Adrenal gland (tissue), 12 donors: ENCODE measurements around the gene RAD17. TPM values are rescaled to one million over a fixed set of nuclear protein-coding genes. Genes with fewer than 3 reads are reported as not detected.

ENCODE experiments used
- DNase-seq, 7 donors: peaks; one replicate each; pipeline ENCODE4 v3.0.0-alpha.2; 2019 to 2020
- H3K27ac ChIP-seq, 5 donors: fragments of 200-600 bp; sonication (generic) in 4 of 5; 1 replicate in 3 of 5; 2 replicates in 2 of 5; pipeline versions ENCODE4 v1.5.1 to v1.8.0; 2016 to 2020; ENCODE audit warnings: mild to moderate bottlenecking in 1 of 5
- H3K27me3 ChIP-seq: fragments of 200-600 bp; 2 replicates; pipeline ENCODE4 v1.8.0; 2021
- H3K36me3 ChIP-seq, 2 donors: fragments of 200-600 bp; replicated peaks in 1 of 2; 1 replicate in 1 of 2; 2 replicates in 1 of 2; pipeline versions ENCODE4 v1.5.1 to v1.8.0; 2018 to 2022
- H3K4me1 ChIP-seq, 2 donors: fragments of 200-600 bp; replicated peaks in 1 of 2; 1 replicate in 1 of 2; 2 replicates in 1 of 2; pipeline versions ENCODE4 v1.5.1 to v1.8.0; 2018 to 2021
- H3K4me3 ChIP-seq, 4 donors: fragments of 200-600 bp; sonication (generic) in 3 of 4; one replicate each; pipeline ENCODE4 v1.5.1; 2016 to 2018
- H3K9me3 ChIP-seq, 3 donors: fragments of 200-600 bp; sonication (generic) in 1 of 3; replicated peaks in 1 of 3; 1 replicate in 2 of 3; 2 replicates in 1 of 3; pipeline versions ENCODE4 v1.5.1 to v1.8.0; 2016 to 2021
- CTCF ChIP-seq, 6 experiments: fragments of 450-650 bp in 4 of 6; fragments of 200-600 bp in 2 of 6; sonication (generic) in 1 of 6; IDR thresholded peaks; 1 replicate in 5 of 6; 2 replicates in 1 of 6; pipeline versions ENCODE4 v1.5.1 to v1.8.0; 2016 to 2021; ENCODE audit warnings: antibody characterized with exemption in 6 of 6, mild to moderate bottlenecking in 2 of 6, moderate library complexity in 1 of 6
- POLR2A ChIP-seq, 2 donors: fragments of 450-650 bp; IDR thresholded peaks; one replicate each; pipeline ENCODE4 v1.6.1; 2017; ENCODE audit warnings: antibody characterized with exemption in 2 of 2, mild to moderate bottlenecking in 2 of 2, moderate library complexity in 1 of 2
- WGBS, 4 donors: extraction: QIAGEN DNeasy Blood & Tissue Kit in 2 of 4; methylation state at CpG; one replicate each; pipeline versions ENCODE4 v1.1.5 to v1.1.7; 2013 to 2017; 5-methylcytosine and 5-hydroxymethylcytosine counted together
- intact Hi-C, 2 donors: fragments of 100-400 bp; cut with DNase I; formaldehyde crosslinking; loops; one replicate each; pipeline versions ENCODE4 v1.14.1 to v1.15.0; 2022 to 2023
- polyA plus RNA-seq, 3 donors: library from polyadenylated mRNA; stranded (reverse); fragments of 200-250 nt in 2 of 3; fragments of 350-450 nt in 1 of 3; fragmentation: Illumina TruSeq in 1 of 3; extraction: RNeasy Lipid Tissue Mini Kit (QIAGEN cat#74804) in 1 of 3; gene quantifications; one replicate each; pipeline ENCODE4 v1.2.3, GENCODE V29; 2013 to 2014
- total RNA-seq, 9 donors: library from RNA; depleted of rRNA in 4 of 9; stranded (reverse); fragments of >200 nt in 4 of 9; fragments of 120-200 nt in 1 of 9; fragmentation: NEBNext Ultra II Directional in 1 of 9; extraction: Animal tissue kit (Norgen Biotek cat#: 25700) in 1 of 9; gene quantifications; one replicate each; pipeline versions ENCODE4 v1.1.0 to v1.2.4, GENCODE V29; 2013 to 2023
- donor health status: healthy with polysubstance abuse.
- donor health status: Bipolar disorder and iron deficiency.
- donor health status: DM: yes; HTN: yes; CAD: no.
- donor health status: DM: no; HTN: no; CAD: no.
- donor health status: DM: no; HTN: no; CAD: no.
- donor health status: DM: yes; HTN: yes; CAD: no.

RAD17 gene
- total and polyA plus RNA-seq, 12 donors: 10.4 to 33.6 (median 20.6) TPM

DNA sequence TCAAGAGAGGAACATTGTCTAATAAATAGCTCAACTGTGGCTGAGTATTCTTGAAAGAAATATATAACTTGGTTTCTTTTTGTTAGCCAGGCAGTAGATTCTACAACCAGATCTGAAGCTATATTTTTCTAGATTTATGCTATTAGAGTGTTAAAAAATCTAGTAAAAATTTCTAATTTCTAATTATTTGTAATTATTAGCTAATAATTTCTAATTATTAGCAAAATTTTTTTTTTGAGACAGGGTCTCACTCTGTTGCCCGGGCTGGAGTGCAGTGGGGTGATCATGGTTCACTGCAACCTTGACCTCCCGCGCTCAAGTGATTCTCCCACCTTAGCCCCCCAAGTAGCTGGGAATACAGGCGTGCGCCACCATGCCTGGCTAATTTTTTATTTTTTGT, 2.8 kb downstream of the RAD17 start:
- intact Hi-C loops: no loop called here
- DNase-seq: no peak
- H3K4me3 ChIP-seq: no peak overlapping the region
- no peak overlapping the region for H3K27ac ChIP-seq
- whole genome bisulfite sequencing, 4 donors: 95 to 99% (median 95%) methylated on average over 5 of the region's 5 CpGs
- peaks cover 13 to 36% of the 10 kb centered on the region in 2 donors for H3K4me1 ChIP-seq
- peaks cover 0 to 24% of the 10 kb centered on the region in 2 donors for H3K36me3 ChIP-seq
- no peaks in the 10 kb centered on the region for H3K27me3 ChIP-seq
- TF ChIP-seq POLR2A (IDR thresholded peaks at IDR 0.05): no peak
- no peak for TF ChIP-seq CTCF (IDR thresholded peaks at IDR 0.05)
- H3K9me3 ChIP-seq: no peaks in the 10 kb centered on the region

DNA sequence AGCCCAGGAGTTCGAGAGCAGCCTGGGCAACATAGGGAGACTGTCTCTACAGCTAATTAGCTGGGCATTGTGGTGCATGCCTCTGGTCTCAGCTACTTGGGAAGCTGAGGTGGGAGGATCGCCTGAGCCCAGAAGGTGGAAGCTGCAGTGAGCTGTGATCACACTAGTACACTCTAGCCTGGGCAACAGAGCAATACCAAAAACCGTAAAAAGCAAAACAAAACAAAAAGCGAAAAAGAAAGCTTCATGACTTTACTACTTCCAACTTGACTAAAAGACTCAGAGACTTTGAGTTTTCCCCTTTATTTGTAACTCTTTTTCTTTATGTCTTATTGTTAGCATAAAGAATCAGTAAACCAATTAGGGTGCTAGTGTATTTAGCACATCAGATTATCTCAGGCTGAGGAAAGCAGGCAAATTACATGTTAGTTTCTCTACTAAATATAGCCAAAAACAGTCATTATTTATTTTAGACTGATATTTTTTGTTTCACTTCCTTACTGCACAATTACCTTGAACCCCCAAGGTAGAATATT, 5.4 kb downstream of the RAD17 start:
- intact Hi-C loops: no loop called here
- no peaks in the 10 kb centered on the region for H3K27me3 ChIP-seq
- WGBS, 4 donors: 91 to 96% (median 94%) methylated on average over 4 of the region's 4 CpGs
- peaks cover 6 to 24% of the 10 kb centered on the region in 2 donors for H3K4me1 ChIP-seq
- H3K27ac ChIP-seq: no peak overlapping the region
- DNase-seq: no peak
- H3K36me3 ChIP-seq: peaks cover 0 to 43% of the 10 kb centered on the region in 2 donors
- no peaks in the 10 kb centered on the region for H3K9me3 ChIP-seq
- TF ChIP-seq POLR2A (IDR thresholded peaks at IDR 0.05): no peak
- TF ChIP-seq CTCF (IDR thresholded peaks at IDR 0.05): no peak
- H3K4me3 ChIP-seq: no peak overlapping the region

DNA sequence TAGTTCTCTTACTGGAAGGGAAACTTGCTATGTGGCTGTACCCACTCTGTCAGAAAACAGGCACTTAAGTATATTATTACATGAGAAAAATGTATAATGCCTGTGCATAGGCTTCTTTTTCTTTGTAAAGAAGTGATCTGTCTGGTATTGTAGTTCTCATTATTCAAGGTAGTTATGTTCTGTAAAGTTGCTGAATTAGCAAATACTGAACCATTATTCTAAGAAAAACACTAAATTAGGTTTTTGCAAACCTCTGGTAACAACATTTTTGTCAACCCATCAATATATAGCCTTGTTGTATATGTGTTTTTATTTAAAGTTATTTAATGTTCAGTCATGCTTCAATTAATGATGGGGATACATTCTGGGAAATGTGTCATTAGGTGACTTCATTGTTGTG, 8.8 kb downstream of the RAD17 start:
- intact Hi-C loops: no loop called here
- H3K4me1 ChIP-seq: no peaks in the 10 kb centered on the region
- H3K4me3 ChIP-seq: no peak overlapping the region
- DNase-seq: no peak
- H3K9me3 ChIP-seq: no peaks in the 10 kb centered on the region
- H3K36me3 ChIP-seq: peaks cover 0 to 70% of the 10 kb centered on the region in 2 donors
- no peaks in the 10 kb centered on the region for H3K27me3 ChIP-seq
- H3K27ac ChIP-seq: no peak overlapping the region
- TF ChIP-seq POLR2A (IDR thresholded peaks at IDR 0.05): no peak
- no peak for TF ChIP-seq CTCF (IDR thresholded peaks at IDR 0.05)

- 90 to 94% (median 93%) methylated on average over 14 to 15 of the region's 15 CpGs for WGBS, 4 donors
- H3K4me1 ChIP-seq: no peaks in the 10 kb centered on the region
Measured at GRCh38 chr5:69404659-69405330, 35.2 kb downstream of the RAD17 start.

More at GRCh38 chr5:69404659-69405330, 35.2 kb downstream of the RAD17 start:
- TF ChIP-seq POLR2A (IDR thresholded peaks at IDR 0.05): no peak
- no peak for TF ChIP-seq CTCF (IDR thresholded peaks at IDR 0.05)
- H3K9me3 ChIP-seq: no peaks in the 10 kb centered on the region
- intact Hi-C loops: no loop called here
- no peak overlapping the region for H3K4me3 ChIP-seq
- DNase-seq: no peak
- no peak overlapping the region for H3K27ac ChIP-seq
- no peaks in the 10 kb centered on the region for H3K27me3 ChIP-seq
- peaks cover 0 to 36% of the 10 kb centered on the region in 2 donors for H3K36me3 ChIP-seq
